ENCODE measurements around the gene GRIK3. TPM values are rescaled to one million over a fixed set of nuclear protein-coding genes. Genes with fewer than 3 reads are reported as not detected.
A peak's percentile ranks its signal among the peaks of the same experiment; 100 is the strongest.

Gene GRIK3
- total and polyA plus RNA-seq, 2 of the 8 experiments (the other 6 are each of a cell fraction or from before 2014, with no cell fraction given) = 2.1 to 3.4 TPM

DNA sequence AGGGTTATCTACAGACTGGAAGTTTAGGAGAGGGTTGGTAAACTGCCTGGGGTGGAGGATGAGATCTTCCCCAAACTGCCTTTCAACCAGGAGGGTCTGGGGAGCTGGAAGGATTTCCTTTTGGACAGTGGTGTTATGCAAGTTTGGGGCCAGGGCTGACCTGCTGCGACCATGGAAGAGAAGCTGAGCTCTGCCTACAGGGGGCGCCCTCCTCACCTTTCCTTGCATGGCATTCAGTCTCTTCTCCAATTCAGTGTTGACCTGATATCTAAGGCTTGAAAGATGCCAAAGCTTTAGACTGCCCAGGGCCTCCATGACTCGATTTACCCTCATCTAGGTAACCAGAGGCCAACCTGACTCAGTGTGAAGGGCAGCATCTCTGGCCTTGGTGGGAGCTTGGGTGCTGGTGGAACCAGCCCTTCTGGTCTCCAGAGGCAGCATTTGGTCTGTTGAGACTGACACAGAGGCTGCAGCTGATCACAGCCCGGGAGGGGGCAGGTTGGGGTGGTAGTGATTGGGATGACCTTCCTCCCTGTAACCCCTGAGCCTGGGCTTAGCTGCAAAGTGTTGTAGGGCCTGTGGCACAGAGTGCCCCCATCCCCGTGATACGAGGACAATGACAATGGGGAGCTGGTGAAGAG is 170.0 kb downstream of the GRIK3 start (continued):
- TF ChIP-seq, protein P1, sequence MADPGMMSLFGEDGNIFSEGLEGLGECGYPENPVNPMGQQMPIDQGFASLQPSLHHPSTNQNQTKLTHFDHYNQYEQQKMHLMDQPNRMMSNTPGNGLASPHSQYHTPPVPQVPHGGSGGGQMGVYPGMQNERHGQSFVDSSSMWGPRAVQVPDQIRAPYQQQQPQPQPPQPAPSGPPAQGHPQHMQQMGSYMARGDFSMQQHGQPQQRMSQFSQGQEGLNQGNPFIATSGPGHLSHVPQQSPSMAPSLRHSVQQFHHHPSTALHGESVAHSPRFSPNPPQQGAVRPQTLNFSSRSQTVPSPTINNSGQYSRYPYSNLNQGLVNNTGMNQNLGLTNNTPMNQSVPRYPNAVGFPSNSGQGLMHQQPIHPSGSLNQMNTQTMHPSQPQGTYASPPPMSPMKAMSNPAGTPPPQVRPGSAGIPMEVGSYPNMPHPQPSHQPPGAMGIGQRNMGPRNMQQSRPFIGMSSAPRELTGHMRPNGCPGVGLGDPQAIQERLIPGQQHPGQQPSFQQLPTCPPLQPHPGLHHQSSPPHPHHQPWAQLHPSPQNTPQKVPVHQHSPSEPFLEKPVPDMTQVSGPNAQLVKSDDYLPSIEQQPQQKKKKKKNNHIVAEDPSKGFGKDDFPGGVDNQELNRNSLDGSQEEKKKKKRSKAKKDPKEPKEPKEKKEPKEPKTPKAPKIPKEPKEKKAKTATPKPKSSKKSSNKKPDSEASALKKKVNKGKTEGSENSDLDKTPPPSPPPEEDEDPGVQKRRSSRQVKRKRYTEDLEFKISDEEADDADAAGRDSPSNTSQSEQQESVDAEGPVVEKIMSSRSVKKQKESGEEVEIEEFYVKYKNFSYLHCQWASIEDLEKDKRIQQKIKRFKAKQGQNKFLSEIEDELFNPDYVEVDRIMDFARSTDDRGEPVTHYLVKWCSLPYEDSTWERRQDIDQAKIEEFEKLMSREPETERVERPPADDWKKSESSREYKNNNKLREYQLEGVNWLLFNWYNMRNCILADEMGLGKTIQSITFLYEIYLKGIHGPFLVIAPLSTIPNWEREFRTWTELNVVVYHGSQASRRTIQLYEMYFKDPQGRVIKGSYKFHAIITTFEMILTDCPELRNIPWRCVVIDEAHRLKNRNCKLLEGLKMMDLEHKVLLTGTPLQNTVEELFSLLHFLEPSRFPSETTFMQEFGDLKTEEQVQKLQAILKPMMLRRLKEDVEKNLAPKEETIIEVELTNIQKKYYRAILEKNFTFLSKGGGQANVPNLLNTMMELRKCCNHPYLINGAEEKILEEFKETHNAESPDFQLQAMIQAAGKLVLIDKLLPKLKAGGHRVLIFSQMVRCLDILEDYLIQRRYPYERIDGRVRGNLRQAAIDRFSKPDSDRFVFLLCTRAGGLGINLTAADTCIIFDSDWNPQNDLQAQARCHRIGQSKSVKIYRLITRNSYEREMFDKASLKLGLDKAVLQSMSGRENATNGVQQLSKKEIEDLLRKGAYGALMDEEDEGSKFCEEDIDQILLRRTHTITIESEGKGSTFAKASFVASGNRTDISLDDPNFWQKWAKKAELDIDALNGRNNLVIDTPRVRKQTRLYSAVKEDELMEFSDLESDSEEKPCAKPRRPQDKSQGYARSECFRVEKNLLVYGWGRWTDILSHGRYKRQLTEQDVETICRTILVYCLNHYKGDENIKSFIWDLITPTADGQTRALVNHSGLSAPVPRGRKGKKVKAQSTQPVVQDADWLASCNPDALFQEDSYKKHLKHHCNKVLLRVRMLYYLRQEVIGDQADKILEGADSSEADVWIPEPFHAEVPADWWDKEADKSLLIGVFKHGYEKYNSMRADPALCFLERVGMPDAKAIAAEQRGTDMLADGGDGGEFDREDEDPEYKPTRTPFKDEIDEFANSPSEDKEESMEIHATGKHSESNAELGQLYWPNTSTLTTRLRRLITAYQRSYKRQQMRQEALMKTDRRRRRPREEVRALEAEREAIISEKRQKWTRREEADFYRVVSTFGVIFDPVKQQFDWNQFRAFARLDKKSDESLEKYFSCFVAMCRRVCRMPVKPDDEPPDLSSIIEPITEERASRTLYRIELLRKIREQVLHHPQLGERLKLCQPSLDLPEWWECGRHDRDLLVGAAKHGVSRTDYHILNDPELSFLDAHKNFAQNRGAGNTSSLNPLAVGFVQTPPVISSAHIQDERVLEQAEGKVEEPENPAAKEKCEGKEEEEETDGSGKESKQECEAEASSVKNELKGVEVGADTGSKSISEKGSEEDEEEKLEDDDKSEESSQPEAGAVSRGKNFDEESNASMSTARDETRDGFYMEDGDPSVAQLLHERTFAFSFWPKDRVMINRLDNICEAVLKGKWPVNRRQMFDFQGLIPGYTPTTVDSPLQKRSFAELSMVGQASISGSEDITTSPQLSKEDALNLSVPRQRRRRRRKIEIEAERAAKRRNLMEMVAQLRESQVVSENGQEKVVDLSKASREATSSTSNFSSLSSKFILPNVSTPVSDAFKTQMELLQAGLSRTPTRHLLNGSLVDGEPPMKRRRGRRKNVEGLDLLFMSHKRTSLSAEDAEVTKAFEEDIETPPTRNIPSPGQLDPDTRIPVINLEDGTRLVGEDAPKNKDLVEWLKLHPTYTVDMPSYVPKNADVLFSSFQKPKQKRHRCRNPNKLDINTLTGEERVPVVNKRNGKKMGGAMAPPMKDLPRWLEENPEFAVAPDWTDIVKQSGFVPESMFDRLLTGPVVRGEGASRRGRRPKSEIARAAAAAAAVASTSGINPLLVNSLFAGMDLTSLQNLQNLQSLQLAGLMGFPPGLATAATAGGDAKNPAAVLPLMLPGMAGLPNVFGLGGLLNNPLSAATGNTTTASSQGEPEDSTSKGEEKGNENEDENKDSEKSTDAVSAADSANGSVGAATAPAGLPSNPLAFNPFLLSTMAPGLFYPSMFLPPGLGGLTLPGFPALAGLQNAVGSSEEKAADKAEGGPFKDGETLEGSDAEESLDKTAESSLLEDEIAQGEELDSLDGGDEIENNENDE (IDR thresholded peaks at IDR 0.05; ENCODE audit: insufficient replicate concordance, low read length) = no peak
- TF ChIP-seq, protein P2, sequence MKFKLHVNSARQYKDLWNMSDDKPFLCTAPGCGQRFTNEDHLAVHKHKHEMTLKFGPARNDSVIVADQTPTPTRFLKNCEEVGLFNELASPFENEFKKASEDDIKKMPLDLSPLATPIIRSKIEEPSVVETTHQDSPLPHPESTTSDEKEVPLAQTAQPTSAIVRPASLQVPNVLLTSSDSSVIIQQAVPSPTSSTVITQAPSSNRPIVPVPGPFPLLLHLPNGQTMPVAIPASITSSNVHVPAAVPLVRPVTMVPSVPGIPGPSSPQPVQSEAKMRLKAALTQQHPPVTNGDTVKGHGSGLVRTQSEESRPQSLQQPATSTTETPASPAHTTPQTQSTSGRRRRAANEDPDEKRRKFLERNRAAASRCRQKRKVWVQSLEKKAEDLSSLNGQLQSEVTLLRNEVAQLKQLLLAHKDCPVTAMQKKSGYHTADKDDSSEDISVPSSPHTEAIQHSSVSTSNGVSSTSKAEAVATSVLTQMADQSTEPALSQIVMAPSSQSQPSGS (IDR thresholded peaks at IDR 0.05; ENCODE audit: low read length) = no peak
- no peak for TF ChIP-seq BCL11A (IDR thresholded peaks at IDR 0.05; ENCODE audit: low read depth in 2 of 2, low read length in 2 of 2)
- no peak for TF ChIP-seq NRF1 (IDR thresholded peaks at IDR 0.05; ENCODE audit: low read depth, low read length)
- TF ChIP-seq, protein P3, sequence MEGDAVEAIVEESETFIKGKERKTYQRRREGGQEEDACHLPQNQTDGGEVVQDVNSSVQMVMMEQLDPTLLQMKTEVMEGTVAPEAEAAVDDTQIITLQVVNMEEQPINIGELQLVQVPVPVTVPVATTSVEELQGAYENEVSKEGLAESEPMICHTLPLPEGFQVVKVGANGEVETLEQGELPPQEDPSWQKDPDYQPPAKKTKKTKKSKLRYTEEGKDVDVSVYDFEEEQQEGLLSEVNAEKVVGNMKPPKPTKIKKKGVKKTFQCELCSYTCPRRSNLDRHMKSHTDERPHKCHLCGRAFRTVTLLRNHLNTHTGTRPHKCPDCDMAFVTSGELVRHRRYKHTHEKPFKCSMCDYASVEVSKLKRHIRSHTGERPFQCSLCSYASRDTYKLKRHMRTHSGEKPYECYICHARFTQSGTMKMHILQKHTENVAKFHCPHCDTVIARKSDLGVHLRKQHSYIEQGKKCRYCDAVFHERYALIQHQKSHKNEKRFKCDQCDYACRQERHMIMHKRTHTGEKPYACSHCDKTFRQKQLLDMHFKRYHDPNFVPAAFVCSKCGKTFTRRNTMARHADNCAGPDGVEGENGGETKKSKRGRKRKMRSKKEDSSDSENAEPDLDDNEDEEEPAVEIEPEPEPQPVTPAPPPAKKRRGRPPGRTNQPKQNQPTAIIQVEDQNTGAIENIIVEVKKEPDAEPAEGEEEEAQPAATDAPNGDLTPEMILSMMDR (IDR thresholded peaks at IDR 0.05; ENCODE audit: control extremely low read depth in 1 of 3, insufficient read depth in 1 of 3, low read depth in 1 of 3, low read length in 3 of 3) = peak; percentile 75 to 93 (median 92)
- TF ChIP-seq SP1 (IDR thresholded peaks at IDR 0.05; ENCODE audit: low read depth, low read length) = no peak
